Jurkat, Clone E6-1 (cell line): Measurements from ENCODE around the gene DCAF8L2. TPM values are rescaled to one million over a fixed set of nuclear protein-coding genes. Genes with fewer than 3 reads are reported as not detected.
"Not testable (repeated sequence)": the region's sequence is repeated elsewhere in the genome, so short reads cannot be mapped to it uniquely, and the experiment has no call there.

Experiments used
- DNase-seq: peaks from one replicate; pipeline ENCODE4 v3.0.0-alpha.2; 2011; ENCODE audit warnings: low read depth, low spot score
- H3K4me3 ChIP-seq: 2 replicates; pipeline ENCODE4 v1.5.1; 2011; ENCODE audit warnings: mild to moderate bottlenecking, low read length, control low read depth, moderate library complexity
- polyA plus RNA-seq: library from polyadenylated mRNA; unstranded; fragments of >200 nt; gene quantifications from one replicate; pipeline ENCODE4 v1.2.1, GENCODE V29; 2012; ENCODE audit warnings: missing spikeins; ENCODE audit not compliant: insufficient read length, insufficient read depth

Gene DCAF8L2
- not detected for polyA plus RNA-seq

GRCh38 chrX:27590044-27590443 lies at the start of gene DCAF8L2:
Gene DCAF8L2 (plus strand): TSS chrX:27590344. CDS start chrX:27746896, 156,552 bp downstream.
- H3K4me3 ChIP-seq = no peak within 1 kb of the TSS

GRCh38 chrX:27541161-27541560 lies 49.0 kb upstream of the DCAF8L2 start:
- not testable (repeated sequence) for H3K4me3 ChIP-seq, DNase-seq

More at GRCh38 chrX:27590044-27590443, at the start of gene DCAF8L2:
- no peak for DNase-seq

- H3K4me3 ChIP-seq = no peak overlapping the region
- no peak for DNase-seq
Observed at GRCh38 chrX:27548624-27549023, 41.5 kb upstream of the DCAF8L2 start.

- DNase-seq = no peak
- no peak overlapping the region for H3K4me3 ChIP-seq
Observed at GRCh38 chrX:27549688-27550087, 40.5 kb upstream of the DCAF8L2 start.

GRCh38 chrX:27555514-27555913 lies 34.6 kb upstream of the DCAF8L2 start:
- H3K4me3 ChIP-seq = no peak overlapping the region
- no peak for DNase-seq

GRCh38 chrX:27565992-27566391 lies 24.2 kb upstream of the DCAF8L2 start:
- no peak for DNase-seq

GRCh38 chrX:27571164-27571563 lies 19.0 kb upstream of the DCAF8L2 start:
- no peak for DNase-seq
- H3K4me3 ChIP-seq = no peak overlapping the region

More at GRCh38 chrX:27565992-27566391, 24.2 kb upstream of the DCAF8L2 start:
- H3K4me3 ChIP-seq = no peak overlapping the region

GRCh38 chrX:27575565-27575964 lies 14.6 kb upstream of the DCAF8L2 start:
- no peak overlapping the region for H3K4me3 ChIP-seq
- no peak for DNase-seq

- H3K4me3 ChIP-seq = no peak overlapping the region
- no peak for DNase-seq
Observed at GRCh38 chrX:27583976-27584375, 6.2 kb upstream of the DCAF8L2 start.

- no peak for DNase-seq
- no peak overlapping the region for H3K4me3 ChIP-seq
Observed at GRCh38 chrX:27591938-27592337, 1.8 kb downstream of the DCAF8L2 start.

GRCh38 chrX:27597508-27597907 lies 7.4 kb downstream of the DCAF8L2 start:
- H3K4me3 ChIP-seq = no peak overlapping the region
- no peak for DNase-seq

GRCh38 chrX:27598312-27598711 lies 8.2 kb downstream of the DCAF8L2 start:
- H3K4me3 ChIP-seq = no peak overlapping the region
- no peak for DNase-seq

GRCh38 chrX:27599928-27600327 lies 9.8 kb downstream of the DCAF8L2 start:
- no peak for DNase-seq

GRCh38 chrX:27600686-27601085 lies 10.5 kb downstream of the DCAF8L2 start:
- H3K4me3 ChIP-seq = no peak overlapping the region
- DNase-seq = no peak

More at GRCh38 chrX:27599928-27600327, 9.8 kb downstream of the DCAF8L2 start:
- H3K4me3 ChIP-seq = no peak overlapping the region

GRCh38 chrX:27608671-27609070 lies 18.5 kb downstream of the DCAF8L2 start:
- no peak overlapping the region for H3K4me3 ChIP-seq
- DNase-seq = no peak

- no peak for DNase-seq
- no peak overlapping the region for H3K4me3 ChIP-seq
Observed at GRCh38 chrX:27619459-27619858, 29.3 kb downstream of the DCAF8L2 start.

GRCh38 chrX:27619975-27620374 lies 29.8 kb downstream of the DCAF8L2 start:
- DNase-seq = no peak
- no peak overlapping the region for H3K4me3 ChIP-seq

GRCh38 chrX:27622883-27623282 lies 32.7 kb downstream of the DCAF8L2 start:
- no peak for DNase-seq
- no peak overlapping the region for H3K4me3 ChIP-seq

- no peak overlapping the region for H3K4me3 ChIP-seq
- DNase-seq = no peak
Observed at GRCh38 chrX:27626066-27626465, 35.9 kb downstream of the DCAF8L2 start.

GRCh38 chrX:27633328-27633727 lies 43.2 kb downstream of the DCAF8L2 start:
- no peak for DNase-seq
- no peak overlapping the region for H3K4me3 ChIP-seq

GRCh38 chrX:27656581-27656980 lies 66.4 kb downstream of the DCAF8L2 start:
- H3K4me3 ChIP-seq = no peak overlapping the region

GRCh38 chrX:27660878-27661277 lies 70.7 kb downstream of the DCAF8L2 start:
- no peak for DNase-seq
- no peak overlapping the region for H3K4me3 ChIP-seq

More at GRCh38 chrX:27656581-27656980, 66.4 kb downstream of the DCAF8L2 start:
- no peak for DNase-seq
